Peyer's patch (tissue), 4 donors: ENCODE data around the gene CACNA1B.

Experiments
- CTCF ChIP-seq, 6 experiments: fragments of 450-650 bp in 4 of 6; fragments of 200-600 bp in 2 of 6; sonication (generic) in 1 of 6; IDR thresholded peaks; one replicate each; pipeline ENCODE4 v1.5.1; 2017 to 2019; ENCODE audit warnings: antibody characterized with exemption in 6 of 6, mild to moderate bottlenecking in 3 of 6, moderate library complexity in 1 of 6
- POLR2A ChIP-seq, 2 donors: fragments of 450-650 bp; IDR thresholded peaks; one replicate each; pipeline ENCODE4 v1.5.1; 2017; ENCODE audit warnings: antibody characterized with exemption in 2 of 2, mild to moderate bottlenecking in 2 of 2, moderate library complexity in 2 of 2

- no peak for TF ChIP-seq CTCF (IDR thresholded peaks at IDR 0.05)
- TF ChIP-seq POLR2A (IDR thresholded peaks at IDR 0.05) = no peak
Observed at GRCh38 chr9:137900584-137901310, 23.2 kb downstream of the CACNA1B start.
